ENCODE results near the gene SLAMF9. TPM values are rescaled to one million over a fixed set of nuclear protein-coding genes. Genes with fewer than 3 reads are reported as not detected.

SLAMF9 gene
- total RNA-seq, 5 donors from 2014 or later (not counting 1 experiment from before 2014, with no cell fraction given) = not detected

GRCh38 chr1:159955456-159955855 is 1.4 kb upstream of the SLAMF9 start:
- no peaks in the 10 kb centered on the region for H3K36me3 Mint-ChIP-seq
- no peak overlapping the region for H3K27ac Mint-ChIP-seq

GRCh38 chr1:159952932-159953331 is 1.1 kb downstream of the SLAMF9 start:
- Histone ChIP-seq H3K4me1 (ENCODE audit: control insufficient read depth in 1 of 2, extremely low read depth in 1 of 2, insufficient read depth in 2 of 2, low read length in 2 of 2) (no peaks in the 10 kb centered on the region), H3K4me3 (ENCODE audit: control insufficient read depth in 1 of 2, extremely low read depth in 1 of 2, low read length in 1 of 2) (no peak overlapping the region), H3K36me3 (ENCODE audit: control insufficient read depth in 2 of 2, extremely low read depth in 1 of 2, insufficient read depth in 1 of 2, low read length in 1 of 2) (no peaks in the 10 kb centered on the region), H3K9me3 (no peaks in the 10 kb centered on the region), H3K27me3 (replicated peaks in 1 of 2; ENCODE audit: control insufficient read depth in 2 of 2, extremely low read depth in 1 of 2, insufficient read depth in 2 of 2, low read length in 1 of 2) (peaks cover 0 to 33% of the 10 kb centered on the region in 2 experiments), H3K27ac (ENCODE audit: low read length) (no peak overlapping the region)
- peaks cover 24 to 29% of the 10 kb centered on the region in 2 donors for H3K27me3 Mint-ChIP-seq
- H3K4me3 Mint-ChIP-seq = no peak overlapping the region
- DNase-seq = no peak
- WGBS (ENCODE audit: insufficient coverage) = 94% methylated on average over 4 of the region's 5 CpGs
- H3K36me3 Mint-ChIP-seq = no peaks in the 10 kb centered on the region
- ChIA-PET POLR2A (no interaction called here), CTCF (interaction anchor here in 1 of 2 donors (0.7 kb wide), 1 partner anchor 55 kb away, joined by 3 read pairs; no protein-coding TSS in a partner anchor)
- no peak for ATAC-seq (replicated peaks in 1 of 4)
- H3K9me3 Mint-ChIP-seq = no peaks in the 10 kb centered on the region
- no peak overlapping the region for H3K27ac Mint-ChIP-seq
- H3K4me1 Mint-ChIP-seq = no peaks in the 10 kb centered on the region

More at GRCh38 chr1:159955456-159955855, 1.4 kb upstream of the SLAMF9 start:
- no peaks in the 10 kb centered on the region for H3K36me3 ChIP-seq (ENCODE audit: control insufficient read depth in 2 of 2, extremely low read depth in 1 of 2, insufficient read depth in 1 of 2, low read length in 1 of 2)
- peaks cover 35 to 36% of the 10 kb centered on the region in 2 donors for H3K27me3 Mint-ChIP-seq
- H3K4me3 Mint-ChIP-seq = no peak overlapping the region
- POLR2A ChIA-PET = no interaction called here
- peaks cover 0 to 34% of the 10 kb centered on the region in 2 experiments for H3K27me3 ChIP-seq (replicated peaks in 1 of 2; ENCODE audit: control insufficient read depth in 2 of 2, extremely low read depth in 1 of 2, insufficient read depth in 2 of 2, low read length in 1 of 2)
- DNase-seq (no peak), ATAC-seq (replicated peaks in 1 of 4) (no peak)
- 86% methylated on average over 3 of the region's 3 CpGs for WGBS (ENCODE audit: insufficient coverage)
- no peak overlapping the region for H3K27ac ChIP-seq (ENCODE audit: low read length)
- no peaks in the 10 kb centered on the region for H3K4me1 ChIP-seq (ENCODE audit: control insufficient read depth in 1 of 2, extremely low read depth in 1 of 2, insufficient read depth in 2 of 2, low read length in 2 of 2)
- H3K4me3 ChIP-seq (ENCODE audit: control insufficient read depth in 1 of 2, extremely low read depth in 1 of 2, low read length in 1 of 2) = no peak overlapping the region
- CTCF ChIA-PET = no interaction called here
- H3K9me3 Mint-ChIP-seq = no peaks in the 10 kb centered on the region
- no peaks in the 10 kb centered on the region for H3K4me1 Mint-ChIP-seq
- H3K9me3 ChIP-seq = no peaks in the 10 kb centered on the region

- ATAC-seq (replicated peaks in 1 of 4) = no peak
Observed at GRCh38 chr1:159951551-159951950, 2.5 kb downstream of the SLAMF9 start.

GRCh38 chr1:159951016-159951415 is 3.0 kb downstream of the SLAMF9 start:
- no peak overlapping the region for H3K27ac Mint-ChIP-seq
- DNase-seq (no peak), ATAC-seq (replicated peaks in 1 of 4) (no peak)
- peaks cover 0 to 39% of the 10 kb centered on the region in 2 experiments for H3K27me3 ChIP-seq (replicated peaks in 1 of 2; ENCODE audit: control insufficient read depth in 2 of 2, extremely low read depth in 1 of 2, insufficient read depth in 2 of 2, low read length in 1 of 2)
- no peak overlapping the region for H3K27ac ChIP-seq (ENCODE audit: low read length)
- no CpG with 5 or more reads among the region's 2 CpGs for WGBS (ENCODE audit: insufficient coverage)
- H3K4me1 Mint-ChIP-seq = peaks cover 0 to 2% (median 0%) of the 10 kb centered on the region in 3 donors
- no peak overlapping the region for H3K4me3 Mint-ChIP-seq
- peaks cover 0 to 2% of the 10 kb centered on the region in 2 experiments for H3K4me1 ChIP-seq (ENCODE audit: control insufficient read depth in 1 of 2, extremely low read depth in 1 of 2, insufficient read depth in 2 of 2, low read length in 2 of 2)
- H3K27me3 Mint-ChIP-seq = peaks cover 19 to 38% of the 10 kb centered on the region in 2 donors
- ChIA-PET POLR2A (no interaction called here), CTCF (no interaction called here)
- H3K36me3 Mint-ChIP-seq = no peaks in the 10 kb centered on the region
- no peaks in the 10 kb centered on the region for H3K9me3 ChIP-seq
- no peak overlapping the region for H3K4me3 ChIP-seq (ENCODE audit: control insufficient read depth in 1 of 2, extremely low read depth in 1 of 2, low read length in 1 of 2)
- no peaks in the 10 kb centered on the region for H3K9me3 Mint-ChIP-seq
- H3K36me3 ChIP-seq (ENCODE audit: control insufficient read depth in 2 of 2, extremely low read depth in 1 of 2, insufficient read depth in 1 of 2, low read length in 1 of 2) = no peaks in the 10 kb centered on the region

More at GRCh38 chr1:159951551-159951950, 2.5 kb downstream of the SLAMF9 start:
- H3K27me3 ChIP-seq (replicated peaks in 1 of 2; ENCODE audit: control insufficient read depth in 2 of 2, extremely low read depth in 1 of 2, insufficient read depth in 2 of 2, low read length in 1 of 2) = peaks cover 0 to 35% of the 10 kb centered on the region in 2 experiments
- H3K9me3 ChIP-seq = no peaks in the 10 kb centered on the region
- Mint-ChIP-seq H3K4me3 (no peak overlapping the region), H3K27me3 (peaks cover 24 to 34% of the 10 kb centered on the region in 2 donors), H3K27ac (no peak overlapping the region), H3K36me3 (no peaks in the 10 kb centered on the region), H3K4me1 (no peaks in the 10 kb centered on the region), H3K9me3 (no peaks in the 10 kb centered on the region)
- POLR2A ChIA-PET = no interaction called here
- CTCF ChIA-PET = no interaction called here
- no peak overlapping the region for H3K4me3 ChIP-seq (ENCODE audit: control insufficient read depth in 1 of 2, extremely low read depth in 1 of 2, low read length in 1 of 2)
- WGBS (ENCODE audit: insufficient coverage) = 83% methylated on average over 1 of the region's 1 CpG
- no peaks in the 10 kb centered on the region for H3K36me3 ChIP-seq (ENCODE audit: control insufficient read depth in 2 of 2, extremely low read depth in 1 of 2, insufficient read depth in 1 of 2, low read length in 1 of 2)
- H3K27ac ChIP-seq (ENCODE audit: low read length) = no peak overlapping the region
- no peak for DNase-seq
- H3K4me1 ChIP-seq (ENCODE audit: control insufficient read depth in 1 of 2, extremely low read depth in 1 of 2, insufficient read depth in 2 of 2, low read length in 2 of 2) = no peaks in the 10 kb centered on the region

- Histone ChIP-seq H3K4me1 (ENCODE audit: control insufficient read depth in 1 of 2, extremely low read depth in 1 of 2, insufficient read depth in 2 of 2, low read length in 2 of 2) (peaks cover 0 to 12% of the 10 kb centered on the region in 2 experiments), H3K27me3 (replicated peaks in 1 of 2; ENCODE audit: control insufficient read depth in 2 of 2, extremely low read depth in 1 of 2, insufficient read depth in 2 of 2, low read length in 1 of 2) (peaks cover 0 to 50% of the 10 kb centered on the region in 2 experiments), H3K27ac (ENCODE audit: low read length) (no peak overlapping the region), H3K9me3 (no peaks in the 10 kb centered on the region), H3K36me3 (ENCODE audit: control insufficient read depth in 2 of 2, extremely low read depth in 1 of 2, insufficient read depth in 1 of 2, low read length in 1 of 2) (no peaks in the 10 kb centered on the region), H3K4me3 (ENCODE audit: control insufficient read depth in 1 of 2, extremely low read depth in 1 of 2, low read length in 1 of 2) (no peak overlapping the region)
- 96% methylated on average over 4 of the region's 4 CpGs for WGBS (ENCODE audit: insufficient coverage)
- Mint-ChIP-seq H3K4me3 (no peak overlapping the region), H3K9me3 (no peaks in the 10 kb centered on the region), H3K27me3 (peaks cover 25 to 44% of the 10 kb centered on the region in 2 donors), H3K36me3 (no peaks in the 10 kb centered on the region), H3K27ac (no peak overlapping the region), H3K4me1 (peaks cover 3 to 9% (median 7%) of the 10 kb centered on the region in 3 donors)
- DNase-seq (no peak), ATAC-seq (replicated peaks in 1 of 4) (no peak)
- ChIA-PET CTCF (no interaction called here), POLR2A (no interaction called here)
Observed at GRCh38 chr1:159949981-159950381, 4.1 kb downstream of the SLAMF9 start.

GRCh38 chr1:159949123-159949522 is 4.9 kb downstream of the SLAMF9 start:
- no peak overlapping the region for H3K27ac ChIP-seq (ENCODE audit: low read length)
- DNase-seq (no peak), ATAC-seq (replicated peaks in 1 of 4) (no peak)
- peaks cover 0 to 58% of the 10 kb centered on the region in 2 experiments for H3K27me3 ChIP-seq (replicated peaks in 1 of 2; ENCODE audit: control insufficient read depth in 2 of 2, extremely low read depth in 1 of 2, insufficient read depth in 2 of 2, low read length in 1 of 2)
- no peaks in the 10 kb centered on the region for H3K36me3 ChIP-seq (ENCODE audit: control insufficient read depth in 2 of 2, extremely low read depth in 1 of 2, insufficient read depth in 1 of 2, low read length in 1 of 2)
- H3K27ac Mint-ChIP-seq = no peak overlapping the region
- ChIA-PET CTCF (interaction anchor here in 1 of 2 donors (0.6 kb wide), 1 partner anchor 1772 kb away, joined by 4 read pairs; no protein-coding TSS in a partner anchor), POLR2A (no interaction called here)
- no peaks in the 10 kb centered on the region for H3K36me3 Mint-ChIP-seq
- H3K4me1 Mint-ChIP-seq = peaks cover 7 to 13% (median 12%) of the 10 kb centered on the region in 3 donors
- H3K9me3 Mint-ChIP-seq = no peaks in the 10 kb centered on the region
- H3K4me3 ChIP-seq (ENCODE audit: control insufficient read depth in 1 of 2, extremely low read depth in 1 of 2, low read length in 1 of 2) = no peak overlapping the region
- no peak overlapping the region for H3K4me3 Mint-ChIP-seq
- no peaks in the 10 kb centered on the region for H3K9me3 ChIP-seq
- 85% methylated on average over 5 of the region's 6 CpGs for WGBS (ENCODE audit: insufficient coverage)
- H3K27me3 Mint-ChIP-seq = peaks cover 27 to 48% of the 10 kb centered on the region in 2 donors
- H3K4me1 ChIP-seq (ENCODE audit: control insufficient read depth in 1 of 2, extremely low read depth in 1 of 2, insufficient read depth in 2 of 2, low read length in 2 of 2) = peaks cover 0 to 13% of the 10 kb centered on the region in 2 experiments

Data from T-cell (primary cell).